Loucy (cell line): ENCODE results near the gene LAMA5.

Experiments
- H2AFZ ChIP-seq: fragments of 200-600 bp; sonication (generic); 2 replicates; pipeline ENCODE4 v1.6.0; 2016; ENCODE audit warnings: antibody characterized with exemption, mild to moderate bottlenecking, low read length, moderate library complexity
- H3F3A ChIP-seq: fragments of 200-600 bp; 2 replicates; pipeline ENCODE4 v1.6.0; 2016; ENCODE audit warnings: antibody characterized with exemption, low read depth, mild to moderate bottlenecking
- H3K27me3 ChIP-seq: fragments of 200-600 bp; sonication (generic); 2 replicates; pipeline ENCODE4 v1.6.1; 2014; ENCODE audit warnings: low read length, mild to moderate bottlenecking; ENCODE audit not compliant: insufficient read depth, poor library complexity, severe bottlenecking
- H3K36me3 ChIP-seq: fragments of 200-600 bp; sonication (generic); 2 replicates; pipeline ENCODE4 v1.6.1; 2016; ENCODE audit warnings: low read length; ENCODE audit not compliant: insufficient read depth
- H3K4me1 ChIP-seq: fragments of 200-600 bp; sonication (generic); 2 replicates; pipeline ENCODE4 v1.5.1; 2014; ENCODE audit warnings: low read length, mild to moderate bottlenecking; ENCODE audit not compliant: insufficient read depth, poor library complexity, severe bottlenecking
- H3K4me2 ChIP-seq: fragments of 200-600 bp; sonication (generic); 2 replicates; pipeline ENCODE4 v1.6.0; 2014; ENCODE audit warnings: antibody characterized with exemption, low read length, low read depth, mild to moderate bottlenecking; ENCODE audit not compliant: poor library complexity, severe bottlenecking
- H3K4me3 ChIP-seq: fragments of 200-600 bp; sonication (generic); 2 replicates; pipeline ENCODE4 v1.5.1; 2014; ENCODE audit warnings: low read length, mild to moderate bottlenecking, mixed read lengths; ENCODE audit not compliant: poor library complexity, severe bottlenecking
- H3K79me2 ChIP-seq: fragments of 200-600 bp; sonication (generic); 2 replicates; pipeline ENCODE4 v1.6.1; 2014; ENCODE audit warnings: low read length; ENCODE audit not compliant: insufficient read depth
- H3K9ac ChIP-seq: fragments of 200-600 bp; sonication (generic); 2 replicates; pipeline ENCODE4 v1.6.0; 2014; ENCODE audit warnings: mild to moderate bottlenecking, low read depth, low read length, moderate library complexity; ENCODE audit not compliant: poor library complexity, severe bottlenecking
- H3K9me2 ChIP-seq: fragments of 200-600 bp; sonication (generic); replicated peaks from 2 replicates; pipeline ENCODE4 v1.6.1; 2016; ENCODE audit warnings: low read depth, low read length, mixed read lengths
- H3K9me3 ChIP-seq: fragments of 200-600 bp; sonication (generic); 2 replicates; pipeline ENCODE4 v1.6.1; 2014; ENCODE audit warnings: mild to moderate bottlenecking, antibody characterized with exemption, low read length, low read depth; ENCODE audit not compliant: insufficient read depth
- H4K20me1 ChIP-seq: fragments of 200-600 bp; sonication (generic); 2 replicates; pipeline ENCODE4 v1.6.0; 2014; ENCODE audit warnings: antibody characterized with exemption, low read length, mild to moderate bottlenecking; ENCODE audit not compliant: insufficient read depth, poor library complexity, severe bottlenecking
- CTCF ChIP-seq: fragments of 200-600 bp; sonication (generic); conservative IDR thresholded peaks from 2 replicates; pipeline ENCODE4 v1.5.1; 2014; ENCODE audit warnings: mild to moderate bottlenecking, antibody characterized with exemption, low read length
- EZH2phosphoT487 ChIP-seq: fragments of 200-600 bp; IDR thresholded peaks from 2 replicates; pipeline ENCODE4 v1.6.1; 2018; ENCODE audit warnings: antibody characterized with exemption, mild to moderate bottlenecking, moderate library complexity, borderline replicate concordance

LAMA5 gene

GRCh38 chr20:62408640-62409039 is 41.5 kb upstream of the LAMA5 start:
- Histone ChIP-seq H3K36me3 (no peaks in the 10 kb centered on the region), H3K4me1 (peaks cover 35% of the 10 kb centered on the region), H2AFZ (no peak overlapping the region), H3K9ac (no peak overlapping the region), H3K4me3 (no peak overlapping the region), H3K9me3 (no peaks in the 10 kb centered on the region), H3K9me2 (no peaks in the 10 kb centered on the region), H3F3A (no peaks in the 10 kb centered on the region), H4K20me1 (peaks cover 9% of the 10 kb centered on the region), H3K27me3 (no peaks in the 10 kb centered on the region), H3K79me2 (peaks cover 28% of the 10 kb centered on the region), H3K4me2 (no peak overlapping the region)
- TF ChIP-seq EZH2phosphoT487 (no peak), CTCF (no peak)

GRCh38 chr20:62408055-62408454 is 40.9 kb upstream of the LAMA5 start:
- Histone ChIP-seq H3K79me2 (peaks cover 28% of the 10 kb centered on the region), H3K4me1 (peaks cover 35% of the 10 kb centered on the region), H3K9me2 (no peaks in the 10 kb centered on the region), H3K4me3 (peak overlapping the region; percentile 76), H2AFZ (no peak overlapping the region), H3K27me3 (no peaks in the 10 kb centered on the region), H3K36me3 (no peaks in the 10 kb centered on the region), H3K4me2 (peak overlapping the region; percentile 76), H4K20me1 (peaks cover 11% of the 10 kb centered on the region), H3K9me3 (no peaks in the 10 kb centered on the region), H3K9ac (peak overlapping the region; percentile 67), H3F3A (no peaks in the 10 kb centered on the region)
- TF ChIP-seq EZH2phosphoT487 (no peak), CTCF (no peak)

- peak within 1 kb of the TSS; percentile 87 for H3K4me3 ChIP-seq
- H2AFZ ChIP-seq, result peak within 1 kb of the TSS; percentile 84
- H3K9me3 ChIP-seq, result no peaks in the 10 kb centered on the region
- H4K20me1 ChIP-seq, result peaks cover 11% of the 10 kb centered on the region
- no peaks in the 10 kb centered on the region for H3K36me3 ChIP-seq
- no peaks in the 10 kb centered on the region for H3K9me2 ChIP-seq
- H3K79me2 ChIP-seq, result peaks cover 28% of the 10 kb centered on the region
- no peaks in the 10 kb centered on the region for H3F3A ChIP-seq
- H3K4me1 ChIP-seq, result peaks cover 35% of the 10 kb centered on the region
- peak within 1 kb of the TSS; percentile 85 for H3K4me2 ChIP-seq
- no peaks in the 10 kb centered on the region for H3K27me3 ChIP-seq
- TF ChIP-seq EZH2phosphoT487, result no peak
- TF ChIP-seq CTCF, result 0 out of 2 replicates have a peak, but pooled peaks have one; percentile 8
- H3K9ac ChIP-seq, result peak within 1 kb of the TSS; percentile 83
These were observed 40.3 kb upstream of the LAMA5 start, which contains the start of gene CABLES2 for GRCh38 chr20:62407221-62407992. Gene CABLES2, minus strand, starts transcription at chr20:62407285. Its CDS starts 9 bp downstream, at chr20:62407276.
